GM19035 (cell line): ENCODE measurements around the gene OR6C76.
"Not testable (repeated sequence)": the region's sequence is repeated elsewhere in the genome, so short reads cannot be mapped to it uniquely, and the experiment has no call there.

ENCODE experiments used
- ATAC-seq: cut with Tn5 transposase; IDR thresholded peaks from one replicate; pipeline ENCODE4 v1.9.1; 2021; ENCODE audit not compliant: unreplicated experiment

Gene OR6C76

GRCh38 chr12:55425954-55426353, at the start of gene OR6C76:
Gene OR6C76, plus strand, starts transcription at chr12:55426254. Its CDS starts 0 bp downstream, at chr12:55426254.
- no peak for ATAC-seq

GRCh38 chr12:55385891-55386290, 40.2 kb upstream of the OR6C76 start:
- no peak for ATAC-seq

GRCh38 chr12:55392032-55392795, 33.8 kb upstream of the OR6C76 start:
- no peak for ATAC-seq

GRCh38 chr12:55396326-55396725, 29.7 kb upstream of the OR6C76 start:
- ATAC-seq = no peak

GRCh38 chr12:55400229-55400628, 25.8 kb upstream of the OR6C76 start, which contains the start of gene OR6C65:
Gene OR6C65, plus strand, starts transcription at chr12:55400529. Its CDS starts 0 bp downstream, at chr12:55400529.
- ATAC-seq = no peak

GRCh38 chr12:55407866-55408265, 18.2 kb upstream of the OR6C76 start:
- ATAC-seq = no peak

- ATAC-seq = not testable (repeated sequence)
Measured at GRCh38 chr12:55409133-55409532, 16.9 kb upstream of the OR6C76 start.

- not testable (repeated sequence) for ATAC-seq
Measured at GRCh38 chr12:55412138-55412537, 13.9 kb upstream of the OR6C76 start.

GRCh38 chr12:55413498-55414388, 12.3 kb upstream of the OR6C76 start:
- not testable (repeated sequence) for ATAC-seq

GRCh38 chr12:55414396-55414823, 11.6 kb upstream of the OR6C76 start:
- not testable (repeated sequence) for ATAC-seq

- ATAC-seq = not testable (repeated sequence)
Measured at GRCh38 chr12:55414889-55415288, 11.2 kb upstream of the OR6C76 start.

GRCh38 chr12:55416961-55417360, 9.1 kb upstream of the OR6C76 start:
- no peak for ATAC-seq

- ATAC-seq = no peak
Measured at GRCh38 chr12:55420307-55420962, 5.6 kb upstream of the OR6C76 start.

GRCh38 chr12:55428331-55429243, 2.5 kb downstream of the OR6C76 start:
- no peak for ATAC-seq

- not testable (repeated sequence) for ATAC-seq
Measured at GRCh38 chr12:55441233-55441632, 15.2 kb downstream of the OR6C76 start.

GRCh38 chr12:55443776-55444175, 17.7 kb downstream of the OR6C76 start, which contains the start of gene OR6C2:
Gene OR6C2, plus strand, starts transcription at chr12:55444076. Its CDS starts 8,138 bp downstream, at chr12:55452214.
- ATAC-seq = no peak

GRCh38 chr12:55445357-55445756, 19.3 kb downstream of the OR6C76 start:
- ATAC-seq = no peak

GRCh38 chr12:55446326-55446725, 20.3 kb downstream of the OR6C76 start:
- ATAC-seq = no peak

GRCh38 chr12:55448825-55449224, 22.8 kb downstream of the OR6C76 start:
- ATAC-seq = no peak

- ATAC-seq = not testable (repeated sequence)
Measured at GRCh38 chr12:55464926-55465325, 38.9 kb downstream of the OR6C76 start.
